Measurements from ENCODE around the gene MICAL3. TPM values are rescaled to one million over a fixed set of nuclear protein-coding genes. Genes with fewer than 3 reads are reported as not detected.

MICAL3 gene
- total and polyA plus RNA-seq, 9 donors, result 17.5 to 106 (median 81.3) TPM

DNA sequence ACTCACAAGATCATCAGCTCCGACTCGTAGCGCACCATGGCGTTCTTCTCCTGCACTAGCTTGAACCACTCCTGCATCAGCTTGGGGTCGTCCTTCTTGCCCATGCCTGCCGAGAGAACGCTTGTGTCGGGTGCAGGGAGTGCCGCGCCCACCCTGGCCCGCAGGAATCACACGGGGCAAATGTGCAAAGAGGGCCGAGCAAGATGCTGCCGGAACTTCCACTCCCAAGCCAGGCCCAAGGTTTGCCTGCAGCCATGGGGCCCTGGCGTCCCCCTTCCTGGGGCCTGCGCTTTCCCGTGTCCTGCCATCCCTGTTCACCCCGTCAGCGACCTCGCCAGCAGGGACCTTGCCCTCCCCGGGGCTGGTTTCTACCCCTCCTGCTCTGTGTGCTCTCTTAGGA lies 233.2 kb downstream of the MICAL3 start:
- DNase-seq, result no peak
- H3K4me1 ChIP-seq (ENCODE audit: insufficient read depth), result no peaks in the 10 kb centered on the region
- H3K36me3 ChIP-seq, result no peaks in the 10 kb centered on the region
- H3K27me3 ChIP-seq, result no peaks in the 10 kb centered on the region
- H3K27ac ChIP-seq, result no peak overlapping the region
- TF ChIP-seq POLR2A (IDR thresholded peaks at IDR 0.05) (no peak), EP300 (IDR thresholded peaks at IDR 0.05) (no peak)
- TF ChIP-seq, protein P1, sequence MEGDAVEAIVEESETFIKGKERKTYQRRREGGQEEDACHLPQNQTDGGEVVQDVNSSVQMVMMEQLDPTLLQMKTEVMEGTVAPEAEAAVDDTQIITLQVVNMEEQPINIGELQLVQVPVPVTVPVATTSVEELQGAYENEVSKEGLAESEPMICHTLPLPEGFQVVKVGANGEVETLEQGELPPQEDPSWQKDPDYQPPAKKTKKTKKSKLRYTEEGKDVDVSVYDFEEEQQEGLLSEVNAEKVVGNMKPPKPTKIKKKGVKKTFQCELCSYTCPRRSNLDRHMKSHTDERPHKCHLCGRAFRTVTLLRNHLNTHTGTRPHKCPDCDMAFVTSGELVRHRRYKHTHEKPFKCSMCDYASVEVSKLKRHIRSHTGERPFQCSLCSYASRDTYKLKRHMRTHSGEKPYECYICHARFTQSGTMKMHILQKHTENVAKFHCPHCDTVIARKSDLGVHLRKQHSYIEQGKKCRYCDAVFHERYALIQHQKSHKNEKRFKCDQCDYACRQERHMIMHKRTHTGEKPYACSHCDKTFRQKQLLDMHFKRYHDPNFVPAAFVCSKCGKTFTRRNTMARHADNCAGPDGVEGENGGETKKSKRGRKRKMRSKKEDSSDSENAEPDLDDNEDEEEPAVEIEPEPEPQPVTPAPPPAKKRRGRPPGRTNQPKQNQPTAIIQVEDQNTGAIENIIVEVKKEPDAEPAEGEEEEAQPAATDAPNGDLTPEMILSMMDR (IDR thresholded peaks at IDR 0.05), result no peak
- H3K9me3 ChIP-seq, result no peaks in the 10 kb centered on the region
- intact Hi-C loops (cut with DNase I), result no loop called here
- 89 to 90% (median 90%) methylated on average over 21 of the region's 21 CpGs for WGBS, 3 donors
- no peak overlapping the region for H3K4me3 ChIP-seq

DNA sequence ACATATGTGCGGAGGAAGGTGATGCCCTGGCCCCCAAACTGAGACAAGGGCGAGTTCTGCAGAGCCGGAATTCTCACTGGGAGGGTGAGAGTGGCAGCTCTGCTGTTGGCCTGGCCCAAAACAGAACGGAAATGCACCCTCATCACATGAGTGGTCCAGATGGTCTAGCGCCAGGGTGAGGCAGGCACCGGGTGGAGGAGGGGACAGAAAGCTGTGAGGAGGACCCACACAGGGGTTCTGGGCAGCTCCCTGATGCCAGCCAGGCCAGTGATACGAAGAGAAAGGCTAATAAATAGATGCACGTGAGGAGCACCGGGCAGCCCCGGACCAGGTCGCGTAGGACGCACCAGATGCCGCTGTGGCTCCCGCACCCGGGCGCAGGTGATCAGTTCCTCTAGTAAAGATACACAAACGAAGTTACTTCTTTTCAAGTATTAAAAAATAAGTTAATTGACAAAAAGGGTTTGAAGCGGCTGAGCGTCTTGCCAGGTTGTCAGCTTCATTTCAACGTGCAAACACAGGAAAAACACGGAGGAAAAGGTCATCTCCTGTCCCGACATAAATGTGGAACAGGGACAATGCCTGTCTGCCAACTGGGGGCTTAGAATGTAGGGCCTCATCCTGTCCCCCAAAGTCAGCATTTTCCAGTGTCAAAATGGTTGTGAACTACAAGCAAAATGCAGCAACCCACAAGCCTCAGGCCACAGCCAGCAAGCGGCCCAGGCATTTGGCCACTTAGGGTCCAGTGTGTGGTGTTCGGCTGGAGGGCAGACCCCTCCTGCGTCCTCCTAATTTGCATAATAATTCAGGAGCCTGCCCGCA lies 234.8 kb downstream of the MICAL3 start:
- Histone ChIP-seq H3K4me1 (ENCODE audit: insufficient read depth) (no peaks in the 10 kb centered on the region), H3K27me3 (no peaks in the 10 kb centered on the region), H3K36me3 (no peaks in the 10 kb centered on the region), H3K9me3 (no peaks in the 10 kb centered on the region), H3K4me3 (no peak overlapping the region), H3K27ac (no peak overlapping the region)
- TF ChIP-seq EP300 (IDR thresholded peaks at IDR 0.05) (no peak), POLR2A (IDR thresholded peaks at IDR 0.05) (no peak)
- TF ChIP-seq, protein P1 (IDR thresholded peaks at IDR 0.05), result no peak
- WGBS, 3 donors, result 87 to 91% (median 89%) methylated on average over 27 of the region's 27 CpGs
- intact Hi-C loops (cut with DNase I), result no loop called here
- DNase-seq, result no peak

DNA sequence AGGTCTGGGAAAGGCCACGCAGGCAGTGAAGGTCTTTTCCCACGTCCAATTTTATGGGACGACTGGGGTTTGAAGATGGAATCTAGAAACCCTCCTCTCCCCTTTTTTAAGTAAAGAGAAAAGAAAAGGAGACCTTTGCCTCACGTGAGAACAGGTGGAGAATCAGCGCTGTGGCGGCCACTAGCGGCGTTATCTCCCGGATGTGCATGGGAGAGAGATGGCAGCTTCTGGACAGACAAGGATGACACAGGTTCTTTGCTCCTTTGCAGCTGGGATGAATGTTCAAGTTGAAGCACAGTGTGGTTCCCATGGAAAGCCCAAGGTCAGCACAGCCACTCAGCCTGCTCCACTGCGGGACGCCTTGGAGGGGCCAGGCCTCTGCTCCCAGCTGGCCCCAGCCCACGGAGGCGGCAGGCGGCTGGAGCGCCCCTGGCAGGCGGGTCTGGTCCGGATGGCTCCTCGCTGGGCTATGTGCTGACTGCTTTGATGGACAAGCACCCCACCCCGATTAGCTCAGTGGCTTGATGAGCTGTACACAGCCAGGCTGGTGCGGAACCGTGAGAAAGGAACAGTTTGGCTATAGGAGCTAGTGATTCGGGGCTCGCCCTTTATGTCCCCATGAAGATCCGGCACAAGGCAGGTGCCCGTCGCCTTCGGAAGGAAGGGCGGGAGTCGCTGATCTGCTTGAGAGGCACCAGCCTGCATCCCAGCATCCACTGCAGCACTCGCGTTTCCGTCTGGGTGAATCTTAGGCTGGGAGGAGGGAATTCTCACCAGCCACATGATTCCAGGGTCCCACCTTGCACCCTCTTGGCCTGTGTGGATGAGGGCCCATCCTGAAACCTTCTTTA lies 235.6 kb downstream of the MICAL3 start:
- H3K27me3 ChIP-seq, result no peaks in the 10 kb centered on the region
- H3K36me3 ChIP-seq, result no peaks in the 10 kb centered on the region
- 80 to 88% (median 82%) methylated on average over 31 to 32 of the region's 32 CpGs for WGBS, 3 donors
- TF ChIP-seq, protein P1 (IDR thresholded peaks at IDR 0.05), result no peak
- intact Hi-C loops (cut with DNase I), result no loop called here
- H3K27ac ChIP-seq, result no peak overlapping the region
- H3K4me3 ChIP-seq, result no peak overlapping the region
- H3K9me3 ChIP-seq, result no peaks in the 10 kb centered on the region
- DNase-seq, result no peak
- H3K4me1 ChIP-seq (ENCODE audit: insufficient read depth), result no peaks in the 10 kb centered on the region

DNA sequence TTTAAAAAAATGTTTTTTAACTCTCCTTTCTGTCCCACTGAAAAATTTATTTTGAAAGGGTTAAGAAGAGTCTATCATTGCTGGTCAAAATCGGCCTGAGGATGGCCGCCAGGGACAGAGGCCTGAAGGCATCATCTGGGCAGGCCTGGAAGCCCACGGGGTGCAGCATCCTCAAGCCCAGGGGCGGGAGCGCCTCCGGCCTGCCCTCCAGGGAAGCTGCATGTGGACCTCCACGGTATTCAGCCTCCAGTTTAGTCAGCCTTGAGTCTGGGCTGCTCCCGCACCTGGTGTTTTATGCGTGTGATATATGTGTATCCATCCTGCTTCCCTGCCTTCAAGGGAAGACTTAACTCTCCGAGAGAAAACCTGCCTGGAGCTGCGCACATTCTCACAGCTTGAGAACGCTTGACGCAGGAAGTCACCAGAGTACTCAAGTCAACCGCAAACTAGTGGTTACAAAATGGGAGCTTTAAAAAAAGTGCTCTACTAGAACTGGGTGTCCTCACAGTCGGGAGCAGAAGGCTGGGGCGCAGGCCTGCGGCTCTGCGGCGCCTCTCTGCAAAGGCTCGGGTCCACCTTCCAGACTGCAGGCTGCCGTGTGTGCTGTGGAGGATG lies 236.5 kb downstream of the MICAL3 start:
- 86 to 88% (median 87%) methylated on average over 21 of the region's 21 CpGs for WGBS, 3 donors
- TF ChIP-seq POLR2A (IDR thresholded peaks at IDR 0.05), result no peak
- TF ChIP-seq EP300 (IDR thresholded peaks at IDR 0.05), result no peak
- TF ChIP-seq, protein P1 (IDR thresholded peaks at IDR 0.05), result no peak

More for the DNA sequence above, 236.5 kb downstream of the MICAL3 start:
- DNase-seq, result no peak
- no peaks in the 10 kb centered on the region for H3K36me3 ChIP-seq
- no peaks in the 10 kb centered on the region for H3K27me3 ChIP-seq
- H3K4me1 ChIP-seq (ENCODE audit: insufficient read depth), result peaks cover 2% of the 10 kb centered on the region
- H3K9me3 ChIP-seq, result no peaks in the 10 kb centered on the region
- intact Hi-C loops (cut with DNase I), result no loop called here
- no peak overlapping the region for H3K4me3 ChIP-seq
- no peak overlapping the region for H3K27ac ChIP-seq
